ENCODE data around the gene XYLT1. TPM values are rescaled to one million over a fixed set of nuclear protein-coding genes. Genes with fewer than 3 reads are reported as not detected.

The XYLT1 gene
- polyA plus RNA-seq, 1 donor from 2014 or later, result 3.3 TPM

- H4K20me1 ChIP-seq (ENCODE audit: insufficient read depth), result no peaks in the 10 kb centered on the region
- no peaks in the 10 kb centered on the region for H3K36me3 ChIP-seq (ENCODE audit: insufficient read depth, low read length)
Measured at GRCh38 chr16:17308186-17308585, 162.6 kb downstream of the XYLT1 start.

DNA sequence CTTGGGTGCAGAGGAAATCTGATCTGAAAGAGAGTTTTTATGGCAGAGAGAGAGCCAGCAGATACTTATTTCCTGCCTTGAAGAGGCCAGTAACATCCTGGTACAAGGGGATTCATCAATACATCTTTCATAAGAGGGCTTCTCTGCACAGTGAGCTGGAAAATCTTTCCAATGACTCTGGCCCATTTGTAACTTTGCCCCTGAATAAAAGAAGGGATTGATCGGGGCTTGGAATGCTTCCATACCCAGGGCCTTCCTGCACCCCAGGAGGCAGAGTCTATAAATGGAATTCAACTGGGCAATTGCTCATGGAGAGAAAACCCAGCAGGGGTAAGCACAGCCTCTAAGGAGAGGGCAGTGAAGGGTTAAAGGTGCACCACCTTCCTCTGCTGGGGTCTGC, 163.3 kb downstream of the XYLT1 start:
- no peak overlapping the region for H2AFZ ChIP-seq (ENCODE audit: low read depth, low read length)
- H3K79me2 ChIP-seq (replicated peaks; ENCODE audit: insufficient read depth, low read length), result no peaks in the 10 kb centered on the region
- H3K36me3 ChIP-seq (ENCODE audit: insufficient read depth, low read length), result no peaks in the 10 kb centered on the region
- no peaks in the 10 kb centered on the region for H3K9me3 ChIP-seq (ENCODE audit: low read length)
- H4K20me1 ChIP-seq (ENCODE audit: insufficient read depth), result no peaks in the 10 kb centered on the region
- no peak overlapping the region for H3K9ac ChIP-seq (ENCODE audit: low read length)
- no peak overlapping the region for H3K4me2 ChIP-seq (ENCODE audit: low read length)
- no peak overlapping the region for H3K4me3 ChIP-seq (ENCODE audit: low read length)
- no peak overlapping the region for H3K27ac ChIP-seq (ENCODE audit: low read length)
- H3K27me3 ChIP-seq (ENCODE audit: insufficient read depth, low read depth, low read length), result no peaks in the 10 kb centered on the region
- H3K9me2 ChIP-seq (ENCODE audit: insufficient read depth, low read length), result no peaks in the 10 kb centered on the region
- no peaks in the 10 kb centered on the region for H3F3A ChIP-seq (ENCODE audit: insufficient read depth, low read length, poor library complexity, severe bottlenecking)
- TF ChIP-seq, protein P1, sequence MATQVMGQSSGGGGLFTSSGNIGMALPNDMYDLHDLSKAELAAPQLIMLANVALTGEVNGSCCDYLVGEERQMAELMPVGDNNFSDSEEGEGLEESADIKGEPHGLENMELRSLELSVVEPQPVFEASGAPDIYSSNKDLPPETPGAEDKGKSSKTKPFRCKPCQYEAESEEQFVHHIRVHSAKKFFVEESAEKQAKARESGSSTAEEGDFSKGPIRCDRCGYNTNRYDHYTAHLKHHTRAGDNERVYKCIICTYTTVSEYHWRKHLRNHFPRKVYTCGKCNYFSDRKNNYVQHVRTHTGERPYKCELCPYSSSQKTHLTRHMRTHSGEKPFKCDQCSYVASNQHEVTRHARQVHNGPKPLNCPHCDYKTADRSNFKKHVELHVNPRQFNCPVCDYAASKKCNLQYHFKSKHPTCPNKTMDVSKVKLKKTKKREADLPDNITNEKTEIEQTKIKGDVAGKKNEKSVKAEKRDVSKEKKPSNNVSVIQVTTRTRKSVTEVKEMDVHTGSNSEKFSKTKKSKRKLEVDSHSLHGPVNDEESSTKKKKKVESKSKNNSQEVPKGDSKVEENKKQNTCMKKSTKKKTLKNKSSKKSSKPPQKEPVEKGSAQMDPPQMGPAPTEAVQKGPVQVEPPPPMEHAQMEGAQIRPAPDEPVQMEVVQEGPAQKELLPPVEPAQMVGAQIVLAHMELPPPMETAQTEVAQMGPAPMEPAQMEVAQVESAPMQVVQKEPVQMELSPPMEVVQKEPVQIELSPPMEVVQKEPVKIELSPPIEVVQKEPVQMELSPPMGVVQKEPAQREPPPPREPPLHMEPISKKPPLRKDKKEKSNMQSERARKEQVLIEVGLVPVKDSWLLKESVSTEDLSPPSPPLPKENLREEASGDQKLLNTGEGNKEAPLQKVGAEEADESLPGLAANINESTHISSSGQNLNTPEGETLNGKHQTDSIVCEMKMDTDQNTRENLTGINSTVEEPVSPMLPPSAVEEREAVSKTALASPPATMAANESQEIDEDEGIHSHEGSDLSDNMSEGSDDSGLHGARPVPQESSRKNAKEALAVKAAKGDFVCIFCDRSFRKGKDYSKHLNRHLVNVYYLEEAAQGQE (IDR thresholded peaks at IDR 0.05; ENCODE audit: borderline replicate concordance), result no peak
- TF ChIP-seq TAF1 (IDR thresholded peaks at IDR 0.05; ENCODE audit: low read depth) (no peak), SMC3 (conservative IDR thresholded peaks at IDR 0.05; ENCODE audit: poor library complexity) (no peak), MXI1 (conservative IDR thresholded peaks at IDR 0.05; ENCODE audit: poor library complexity, severe bottlenecking) (no peak), POLR2AphosphoS5 (IDR thresholded peaks at IDR 0.05) (no peak), RAD21 (conservative IDR thresholded peaks at IDR 0.05) (no peak), EZH2 (IDR thresholded peaks at IDR 0.05; ENCODE audit: borderline replicate concordance, insufficient read depth, low read length, poor library complexity, severe bottlenecking) (no peak), EP300 (conservative IDR thresholded peaks at IDR 0.05; ENCODE audit: poor library complexity, severe bottlenecking) (no peak)
- TF ChIP-seq, protein P2, sequence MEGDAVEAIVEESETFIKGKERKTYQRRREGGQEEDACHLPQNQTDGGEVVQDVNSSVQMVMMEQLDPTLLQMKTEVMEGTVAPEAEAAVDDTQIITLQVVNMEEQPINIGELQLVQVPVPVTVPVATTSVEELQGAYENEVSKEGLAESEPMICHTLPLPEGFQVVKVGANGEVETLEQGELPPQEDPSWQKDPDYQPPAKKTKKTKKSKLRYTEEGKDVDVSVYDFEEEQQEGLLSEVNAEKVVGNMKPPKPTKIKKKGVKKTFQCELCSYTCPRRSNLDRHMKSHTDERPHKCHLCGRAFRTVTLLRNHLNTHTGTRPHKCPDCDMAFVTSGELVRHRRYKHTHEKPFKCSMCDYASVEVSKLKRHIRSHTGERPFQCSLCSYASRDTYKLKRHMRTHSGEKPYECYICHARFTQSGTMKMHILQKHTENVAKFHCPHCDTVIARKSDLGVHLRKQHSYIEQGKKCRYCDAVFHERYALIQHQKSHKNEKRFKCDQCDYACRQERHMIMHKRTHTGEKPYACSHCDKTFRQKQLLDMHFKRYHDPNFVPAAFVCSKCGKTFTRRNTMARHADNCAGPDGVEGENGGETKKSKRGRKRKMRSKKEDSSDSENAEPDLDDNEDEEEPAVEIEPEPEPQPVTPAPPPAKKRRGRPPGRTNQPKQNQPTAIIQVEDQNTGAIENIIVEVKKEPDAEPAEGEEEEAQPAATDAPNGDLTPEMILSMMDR (IDR thresholded peaks at IDR 0.05; ENCODE audit: poor library complexity, severe bottlenecking), result no peak

More at GRCh38 chr16:17308186-17308585, 162.6 kb downstream of the XYLT1 start:
- Histone ChIP-seq H3K9me2 (ENCODE audit: insufficient read depth, low read length) (no peaks in the 10 kb centered on the region), H3K79me2 (replicated peaks; ENCODE audit: insufficient read depth, low read length) (no peaks in the 10 kb centered on the region), H3K9me3 (ENCODE audit: low read length) (no peaks in the 10 kb centered on the region), H3K4me3 (ENCODE audit: low read length) (no peak overlapping the region), H3K27ac (ENCODE audit: low read length) (no peak overlapping the region), H2AFZ (ENCODE audit: low read depth, low read length) (no peak overlapping the region), H3K4me2 (ENCODE audit: low read length) (no peak overlapping the region), H3K27me3 (ENCODE audit: insufficient read depth, low read depth, low read length) (no peaks in the 10 kb centered on the region), H3F3A (ENCODE audit: insufficient read depth, low read length, poor library complexity, severe bottlenecking) (no peaks in the 10 kb centered on the region), H3K9ac (ENCODE audit: low read length) (no peak overlapping the region)
- TF ChIP-seq EZH2 (IDR thresholded peaks at IDR 0.05; ENCODE audit: borderline replicate concordance, insufficient read depth, low read length, poor library complexity, severe bottlenecking) (no peak), MXI1 (conservative IDR thresholded peaks at IDR 0.05; ENCODE audit: poor library complexity, severe bottlenecking) (no peak), TAF1 (IDR thresholded peaks at IDR 0.05; ENCODE audit: low read depth) (no peak), RAD21 (conservative IDR thresholded peaks at IDR 0.05) (no peak), SMC3 (conservative IDR thresholded peaks at IDR 0.05; ENCODE audit: poor library complexity) (no peak), POLR2AphosphoS5 (IDR thresholded peaks at IDR 0.05) (no peak), EP300 (conservative IDR thresholded peaks at IDR 0.05; ENCODE audit: poor library complexity, severe bottlenecking) (no peak)
- TF ChIP-seq, protein P1 (IDR thresholded peaks at IDR 0.05; ENCODE audit: borderline replicate concordance), result no peak
- TF ChIP-seq, protein P2 (IDR thresholded peaks at IDR 0.05; ENCODE audit: poor library complexity, severe bottlenecking), result no peak
